ENCODE results near the gene DAB2IP.

Gene DAB2IP

DNA sequence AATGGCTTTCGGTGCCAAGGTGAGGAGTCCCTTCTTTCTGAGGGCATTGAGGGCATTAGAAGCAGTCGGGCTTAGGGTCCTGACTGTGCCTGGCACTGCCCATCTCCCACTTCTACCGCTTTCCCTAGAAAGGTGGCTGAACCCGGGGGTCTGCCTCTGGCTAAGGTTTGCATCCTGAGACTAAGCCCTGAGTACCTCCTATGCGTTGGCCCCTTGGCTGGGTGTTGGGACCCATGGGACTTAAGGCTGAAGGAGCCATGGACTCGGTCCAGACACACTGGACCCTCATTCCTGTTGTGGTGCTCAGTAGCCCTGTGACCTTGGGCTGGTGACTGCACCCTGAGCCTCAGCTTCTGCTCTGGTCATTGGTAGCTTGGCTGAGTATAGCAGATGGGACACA is 23.9 kb downstream of the DAB2IP start:
- Histone ChIP-seq H3F3A (ENCODE audit: insufficient read depth, low read length) (no peaks in the 10 kb centered on the region), H3K9ac (ENCODE audit: low read length) (no peak overlapping the region), H3K27me3 (ENCODE audit: insufficient read depth, low read length) (no peaks in the 10 kb centered on the region), H3K36me3 (ENCODE audit: insufficient read depth, low read length) (no peaks in the 10 kb centered on the region), H4K20me1 (ENCODE audit: insufficient read depth, low read length) (no peaks in the 10 kb centered on the region), H2AFZ (ENCODE audit: low read length) (no peak overlapping the region), H3K27ac (ENCODE audit: low read depth, low read length, poor library complexity, severe bottlenecking) (no peak overlapping the region), H3K4me2 (ENCODE audit: low read length) (no peak overlapping the region), H3K4me1 (ENCODE audit: insufficient read depth, low read length, severe bottlenecking) (no peaks in the 10 kb centered on the region), H3K9me2 (ENCODE audit: low read depth, low read length) (no peaks in the 10 kb centered on the region), H3K79me2 (ENCODE audit: insufficient read depth, low read length) (no peaks in the 10 kb centered on the region), H3K9me3 (ENCODE audit: low read length) (no peaks in the 10 kb centered on the region), H3K4me3 (ENCODE audit: low read depth, low read length, poor library complexity, severe bottlenecking) (no peak overlapping the region)
- TF ChIP-seq EZH2 (IDR thresholded peaks at IDR 0.05; ENCODE audit: borderline replicate concordance, low read length): no peak
- TF ChIP-seq, protein P1, sequence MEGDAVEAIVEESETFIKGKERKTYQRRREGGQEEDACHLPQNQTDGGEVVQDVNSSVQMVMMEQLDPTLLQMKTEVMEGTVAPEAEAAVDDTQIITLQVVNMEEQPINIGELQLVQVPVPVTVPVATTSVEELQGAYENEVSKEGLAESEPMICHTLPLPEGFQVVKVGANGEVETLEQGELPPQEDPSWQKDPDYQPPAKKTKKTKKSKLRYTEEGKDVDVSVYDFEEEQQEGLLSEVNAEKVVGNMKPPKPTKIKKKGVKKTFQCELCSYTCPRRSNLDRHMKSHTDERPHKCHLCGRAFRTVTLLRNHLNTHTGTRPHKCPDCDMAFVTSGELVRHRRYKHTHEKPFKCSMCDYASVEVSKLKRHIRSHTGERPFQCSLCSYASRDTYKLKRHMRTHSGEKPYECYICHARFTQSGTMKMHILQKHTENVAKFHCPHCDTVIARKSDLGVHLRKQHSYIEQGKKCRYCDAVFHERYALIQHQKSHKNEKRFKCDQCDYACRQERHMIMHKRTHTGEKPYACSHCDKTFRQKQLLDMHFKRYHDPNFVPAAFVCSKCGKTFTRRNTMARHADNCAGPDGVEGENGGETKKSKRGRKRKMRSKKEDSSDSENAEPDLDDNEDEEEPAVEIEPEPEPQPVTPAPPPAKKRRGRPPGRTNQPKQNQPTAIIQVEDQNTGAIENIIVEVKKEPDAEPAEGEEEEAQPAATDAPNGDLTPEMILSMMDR (IDR thresholded peaks at IDR 0.05; ENCODE audit: low read length): no peak

DNA sequence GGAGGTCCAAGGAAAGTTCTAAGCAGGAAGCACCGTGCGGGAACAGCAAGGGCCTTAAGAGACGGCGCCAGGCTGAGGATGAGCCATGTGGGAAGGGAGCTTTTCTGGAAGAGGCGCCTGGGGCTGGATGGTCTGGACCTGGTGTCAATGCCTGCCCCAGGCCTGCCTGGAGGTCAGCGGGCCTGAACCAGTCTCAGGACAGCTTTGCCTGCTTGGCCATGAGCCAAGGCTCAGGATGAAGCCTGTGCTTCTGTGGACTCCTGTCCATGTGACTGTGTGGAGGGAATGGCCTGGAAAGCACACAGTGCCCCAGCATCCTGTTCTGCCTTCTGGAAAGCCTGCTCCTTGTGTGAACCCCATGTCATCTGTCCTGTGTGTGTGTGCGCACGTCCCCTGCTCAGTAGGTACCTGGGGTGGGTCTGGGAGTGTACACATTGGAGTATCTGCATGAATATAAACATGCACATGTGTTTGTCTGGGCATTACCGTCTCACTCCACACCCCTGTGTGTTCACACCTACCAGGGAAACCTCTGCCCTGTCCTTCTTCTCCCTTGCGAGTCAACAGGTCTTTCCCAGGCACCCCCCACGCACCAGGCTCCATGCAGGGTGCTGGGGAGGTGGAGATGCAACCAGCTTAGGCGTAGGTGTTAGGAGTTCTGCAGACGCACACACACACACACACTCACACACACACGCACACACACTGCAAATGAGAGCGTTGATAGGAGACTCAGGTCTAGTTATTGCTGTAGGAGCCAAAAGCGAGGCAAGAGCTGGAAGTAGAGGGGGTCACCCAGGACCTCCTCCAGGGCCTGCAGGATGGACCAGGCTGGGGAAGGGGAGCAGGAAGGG is 24.8 kb downstream of the DAB2IP start:
- Histone ChIP-seq H3F3A (ENCODE audit: insufficient read depth, low read length) (no peaks in the 10 kb centered on the region), H3K4me1 (ENCODE audit: insufficient read depth, low read length, severe bottlenecking) (no peaks in the 10 kb centered on the region)

DNA sequence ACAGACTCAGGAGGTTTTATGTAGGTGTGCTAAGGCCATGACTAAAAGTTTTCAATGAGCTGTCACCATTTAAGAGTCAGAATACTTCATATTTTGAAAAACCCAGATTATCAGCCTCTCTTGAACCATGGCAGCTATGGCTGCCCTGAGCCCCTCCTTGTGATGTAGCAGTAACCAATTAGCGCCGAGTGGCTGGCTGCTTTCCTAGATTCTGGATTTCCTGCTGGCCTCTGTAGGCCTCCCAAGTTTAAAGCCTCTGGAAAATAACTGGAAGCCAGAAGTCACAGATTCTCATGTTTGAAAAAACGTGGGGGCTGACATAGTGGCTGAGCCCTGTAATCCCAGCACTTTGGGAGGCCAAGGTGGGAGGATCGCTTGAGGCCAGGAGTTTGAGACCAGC is 25.5 kb downstream of the DAB2IP start:
- Histone ChIP-seq H3K4me3 (ENCODE audit: low read depth, low read length, poor library complexity, severe bottlenecking) (no peak overlapping the region), H3F3A (ENCODE audit: insufficient read depth, low read length) (no peaks in the 10 kb centered on the region), H3K36me3 (ENCODE audit: insufficient read depth, low read length) (no peaks in the 10 kb centered on the region), H3K9me3 (ENCODE audit: low read length) (no peaks in the 10 kb centered on the region), H3K27ac (ENCODE audit: low read depth, low read length, poor library complexity, severe bottlenecking) (no peak overlapping the region), H3K4me2 (ENCODE audit: low read length) (no peak overlapping the region), H2AFZ (ENCODE audit: low read length) (no peak overlapping the region), H3K79me2 (ENCODE audit: insufficient read depth, low read length) (no peaks in the 10 kb centered on the region), H3K9me2 (ENCODE audit: low read depth, low read length) (no peaks in the 10 kb centered on the region), H3K9ac (ENCODE audit: low read length) (no peak overlapping the region), H3K27me3 (ENCODE audit: insufficient read depth, low read length) (peaks cover 5% of the 10 kb centered on the region; the same call in 1 of the 2 replicates), H4K20me1 (ENCODE audit: insufficient read depth, low read length) (no peaks in the 10 kb centered on the region), H3K4me1 (ENCODE audit: insufficient read depth, low read length, severe bottlenecking) (no peaks in the 10 kb centered on the region)
- TF ChIP-seq, protein P1 (IDR thresholded peaks at IDR 0.05; ENCODE audit: low read length): no peak
- TF ChIP-seq EZH2 (IDR thresholded peaks at IDR 0.05; ENCODE audit: borderline replicate concordance, low read length): no peak

More for the DNA sequence above, 24.8 kb downstream of the DAB2IP start:
- H3K27ac ChIP-seq (ENCODE audit: low read depth, low read length, poor library complexity, severe bottlenecking): no peak overlapping the region
- H4K20me1 ChIP-seq (ENCODE audit: insufficient read depth, low read length): no peaks in the 10 kb centered on the region
- H3K9ac ChIP-seq (ENCODE audit: low read length): no peak overlapping the region
- TF ChIP-seq, protein P1 (IDR thresholded peaks at IDR 0.05; ENCODE audit: low read length): no peak
- TF ChIP-seq EZH2 (IDR thresholded peaks at IDR 0.05; ENCODE audit: borderline replicate concordance, low read length): no peak
- no peaks in the 10 kb centered on the region for H3K9me3 ChIP-seq (ENCODE audit: low read length)
- no peaks in the 10 kb centered on the region for H3K36me3 ChIP-seq (ENCODE audit: insufficient read depth, low read length)
- H3K4me3 ChIP-seq (ENCODE audit: low read depth, low read length, poor library complexity, severe bottlenecking): no peak overlapping the region
- no peak overlapping the region for H2AFZ ChIP-seq (ENCODE audit: low read length)
- no peaks in the 10 kb centered on the region for H3K27me3 ChIP-seq (ENCODE audit: insufficient read depth, low read length)
- H3K9me2 ChIP-seq (ENCODE audit: low read depth, low read length): no peaks in the 10 kb centered on the region
- no peaks in the 10 kb centered on the region for H3K79me2 ChIP-seq (ENCODE audit: insufficient read depth, low read length)
- no peak overlapping the region for H3K4me2 ChIP-seq (ENCODE audit: low read length)

Measured in OCI-LY1 (cell line).